RWPE1 (cell line): ENCODE data around the gene UBE2K.
"Not testable (repeated sequence)": the region's sequence is repeated elsewhere in the genome, so short reads cannot be mapped to it uniquely, and the experiment has no call there.

Source experiments
- CTCF ChIA-PET: fragments of 350-600 bp; sonication (Branson Sonifier 250); formaldehyde crosslinking; extraction: SDS; loops from one replicate; lab custom pipeline; 2021; lab: Yijun Ruan, JAX
- POLR2A ChIA-PET: fragments of 400-600 bp; formaldehyde crosslinking; extraction: SDS; loops from one replicate; lab custom pipeline; 2020; ENCODE audit warnings: antibody characterized with exemption; ENCODE audit not compliant: low non-redundant PET; lab: Yijun Ruan, JAX
- DNase-seq: peaks from one replicate; pipeline ENCODE4 v3.0.0; 2012; ENCODE audit warnings: low spot score
- H3K27ac ChIP-seq: fragments of 450-650 bp; 2 replicates; pipeline ENCODE4 v1.5.1; 2017
- CTCF ChIP-seq: fragments of 450-650 bp; conservative IDR thresholded peaks from 2 replicates; pipeline ENCODE4 v1.5.1; 2017; ENCODE audit warnings: low read depth, mild to moderate bottlenecking

The UBE2K gene

GRCh38 chr4:39655876-39656275, 42.1 kb upstream of the UBE2K start:
- POLR2A ChIA-PET, result no interaction called here
- DNase-seq, result no peak
- CTCF ChIA-PET, result no interaction called here
- TF ChIP-seq CTCF, result no peak
- H3K27ac ChIP-seq, result no peak overlapping the region

GRCh38 chr4:39656638-39657037, 41.3 kb upstream of the UBE2K start:
- H3K27ac ChIP-seq, CTCF ChIA-PET, DNase-seq: not testable (repeated sequence)
- POLR2A ChIA-PET, result interaction anchor here (0.6 kb wide), 1 partner anchor 18 kb away, joined by 4 read pairs; the partner anchor contains the start of gene SMIM14

- TF ChIP-seq CTCF, result no peak
- DNase-seq, result no peak
- ChIA-PET CTCF (no interaction called here), POLR2A (interaction anchor here (0.6 kb wide), 1 partner anchor 144 kb away, joined by 3 read pairs; no protein-coding TSS in a partner anchor)
- no peak overlapping the region for H3K27ac ChIP-seq
These were observed 40.5 kb upstream of the UBE2K start for GRCh38 chr4:39657465-39657864.

GRCh38 chr4:39658756-39659155, 39.2 kb upstream of the UBE2K start:
- CTCF ChIA-PET, result interaction anchor here (0.6 kb wide), 2 partner anchors 189 to 218 kb away, joined by 3 read pairs; no protein-coding TSS in a partner anchor
- TF ChIP-seq CTCF, result no peak
- no peak overlapping the region for H3K27ac ChIP-seq
- POLR2A ChIA-PET, result no interaction called here
- DNase-seq, result no peak

GRCh38 chr4:39660045-39660444, 37.9 kb upstream of the UBE2K start:
- no peak overlapping the region for H3K27ac ChIP-seq

GRCh38 chr4:39660757-39661156, 37.2 kb upstream of the UBE2K start:
- ChIA-PET CTCF (interaction anchor here (0.6 kb wide), 1 partner anchor 36 kb away, joined by 5 read pairs; no protein-coding TSS in a partner anchor), POLR2A (no interaction called here)
- no peak for DNase-seq
- TF ChIP-seq CTCF, result no peak
- no peak overlapping the region for H3K27ac ChIP-seq

More at GRCh38 chr4:39660045-39660444, 37.9 kb upstream of the UBE2K start:
- no peak for DNase-seq
- ChIA-PET POLR2A (no interaction called here), CTCF (interaction anchor here (0.6 kb wide), 1 partner anchor 36 kb away, joined by 5 read pairs; no protein-coding TSS in a partner anchor)
- no peak for TF ChIP-seq CTCF

GRCh38 chr4:39662683-39663082, 35.3 kb upstream of the UBE2K start:
- no peak for TF ChIP-seq CTCF
- H3K27ac ChIP-seq, result no peak overlapping the region
- ChIA-PET POLR2A (interaction anchor here (0.6 kb wide), 1 partner anchor 762 kb away, joined by 4 read pairs; no protein-coding TSS in a partner anchor), CTCF (no interaction called here)
- no peak for DNase-seq
